ENCODE results near the gene ZNF587B.
"Not testable (repeated sequence)": the region's sequence is repeated elsewhere in the genome, so short reads cannot be mapped to it uniquely, and the experiment has no call there.

Gene ZNF587B

GRCh38 chr19:57819475-57820148 lies 10.5 kb upstream of the ZNF587B start:
- peak; percentile 96 for DNase-seq (ENCODE audit: low read depth)

GRCh38 chr19:57820599-57820998 lies 9.5 kb upstream of the ZNF587B start:
- no peak for DNase-seq (ENCODE audit: low read depth)

GRCh38 chr19:57821095-57821494 lies 9.0 kb upstream of the ZNF587B start:
- not testable (repeated sequence) for DNase-seq (ENCODE audit: low read depth)

GRCh38 chr19:57821501-57821900 lies 8.6 kb upstream of the ZNF587B start:
- DNase-seq (ENCODE audit: low read depth): not testable (repeated sequence)

- DNase-seq (ENCODE audit: low read depth): not testable (repeated sequence)
Observed at GRCh38 chr19:57823155-57823554, 6.9 kb upstream of the ZNF587B start.

- not testable (repeated sequence) for DNase-seq (ENCODE audit: low read depth)
Observed at GRCh38 chr19:57823608-57824007, 6.5 kb upstream of the ZNF587B start.

GRCh38 chr19:57825511-57825910 lies 4.6 kb upstream of the ZNF587B start:
- no peak for DNase-seq (ENCODE audit: low read depth)

- DNase-seq (ENCODE audit: low read depth): no peak
Observed at GRCh38 chr19:57829316-57829715, 783 bp upstream of the ZNF587B start.

- DNase-seq (ENCODE audit: low read depth): not testable (repeated sequence)
Observed at GRCh38 chr19:57836991-57837390, 6.9 kb downstream of the ZNF587B start.

GRCh38 chr19:57838622-57839191 lies 8.6 kb downstream of the ZNF587B start:
- not testable (repeated sequence) for DNase-seq (ENCODE audit: low read depth)

- DNase-seq (ENCODE audit: low read depth): peak; percentile 48
Observed at GRCh38 chr19:57841122-57841763, 11.1 kb downstream of the ZNF587B start.

GRCh38 chr19:57847164-57847563 lies 17.1 kb downstream of the ZNF587B start:
- DNase-seq (ENCODE audit: low read depth): not testable (repeated sequence)

- not testable (repeated sequence) for DNase-seq (ENCODE audit: low read depth)
Observed at GRCh38 chr19:57849162-57849665, 19.1 kb downstream of the ZNF587B start.

GRCh38 chr19:57849666-57850473 lies 19.8 kb downstream of the ZNF587B start, which contains the start of gene ZNF587:
Gene ZNF587, plus strand, starts transcription at chr19:57849859. Its CDS starts 180 bp downstream, at chr19:57850039.
- DNase-seq (ENCODE audit: low read depth): peak; percentile 89

GRCh38 chr19:57850553-57851017 lies 20.5 kb downstream of the ZNF587B start:
- DNase-seq (ENCODE audit: low read depth): peak; percentile 27

- DNase-seq (ENCODE audit: low read depth): not testable (repeated sequence)
Observed at GRCh38 chr19:57851812-57852603, 21.9 kb downstream of the ZNF587B start.

GRCh38 chr19:57854117-57854516 lies 24.0 kb downstream of the ZNF587B start:
- not testable (repeated sequence) for DNase-seq (ENCODE audit: low read depth)

- not testable (repeated sequence) for DNase-seq (ENCODE audit: low read depth)
Observed at GRCh38 chr19:57862351-57862750, 32.3 kb downstream of the ZNF587B start.

- no peak for DNase-seq (ENCODE audit: low read depth)
Observed at GRCh38 chr19:57867868-57868492, 37.9 kb downstream of the ZNF587B start.

- not testable (repeated sequence) for DNase-seq (ENCODE audit: low read depth)
Observed at GRCh38 chr19:57869655-57870054, 39.6 kb downstream of the ZNF587B start.

- no peak for DNase-seq (ENCODE audit: low read depth)
Observed at GRCh38 chr19:57870225-57870624, 40.1 kb downstream of the ZNF587B start.

Data from EH (cell line).